Mesenchymal stem cell (in vitro differentiated cells and primary cell): Measurements from ENCODE around the gene COL27A1.

Source experiments
- DNase-seq: peaks from one replicate; pipeline ENCODE4 v3.0.0-alpha.2; 2013
- H2AFZ ChIP-seq: one replicate; pipeline ENCODE4 v1.6.1; 2013; ENCODE audit warnings: low read depth, mild to moderate bottlenecking, control low read depth, inconsistent platforms, low read length, moderate library complexity
- H2AK5ac ChIP-seq: 2 replicates; pipeline ENCODE4 v1.6.1; 2013; ENCODE audit warnings: low read length, moderate library complexity, mild to moderate bottlenecking, inconsistent platforms; ENCODE audit not compliant: severe bottlenecking
- H2BK120ac ChIP-seq: one replicate; pipeline ENCODE4 v1.6.1; 2013; ENCODE audit warnings: low read depth, mild to moderate bottlenecking, inconsistent platforms, low read length, moderate library complexity
- H2BK12ac ChIP-seq, 2 experiments: one replicate each; pipeline ENCODE4 v1.6.1; 2013; ENCODE audit warnings: inconsistent platforms in 2 of 2, low read length in 2 of 2, mild to moderate bottlenecking in 2 of 2, moderate library complexity in 2 of 2, control low read depth in 1 of 2
- H2BK15ac ChIP-seq: one replicate; pipeline ENCODE4 v1.6.1; 2013; ENCODE audit warnings: mild to moderate bottlenecking, low read depth, inconsistent platforms; ENCODE audit not compliant: poor library complexity, severe bottlenecking
- H2BK5ac ChIP-seq: 2 replicates; pipeline ENCODE4 v1.6.1; 2013; ENCODE audit warnings: low read depth, mild to moderate bottlenecking, low read length, control low read depth, inconsistent platforms; ENCODE audit not compliant: poor library complexity, severe bottlenecking
- H3K14ac ChIP-seq, 2 experiments: one replicate each; pipeline ENCODE4 v1.6.1; 2013; ENCODE audit warnings: inconsistent platforms in 2 of 2, low read length in 2 of 2, control low read depth in 1 of 2, mild to moderate bottlenecking in 1 of 2, moderate library complexity in 1 of 2
- H3K18ac ChIP-seq, 2 experiments: one replicate each; pipeline ENCODE4 v1.6.1; 2013; ENCODE audit warnings: inconsistent platforms in 2 of 2, low read length in 2 of 2, control low read depth in 1 of 2, low read depth in 1 of 2, mild to moderate bottlenecking in 1 of 2
- H3K23ac ChIP-seq, 2 experiments: one replicate each; pipeline ENCODE4 v1.6.1; 2013; ENCODE audit warnings: inconsistent platforms in 2 of 2, low read length in 2 of 2, mild to moderate bottlenecking in 2 of 2, moderate library complexity in 2 of 2, control low read depth in 1 of 2
- H3K27ac ChIP-seq: 2 replicates; pipeline ENCODE4 v1.5.1; 2013; ENCODE audit warnings: mild to moderate bottlenecking, moderate library complexity, low read length, control low read depth, inconsistent platforms; ENCODE audit not compliant: poor library complexity, severe bottlenecking
- H3K27me3 ChIP-seq, 2 experiments: 2 replicates each; pipeline versions ENCODE4 v1.6.1 to v1.7.0; 2013; ENCODE audit warnings: low read length in 2 of 2, mild to moderate bottlenecking in 2 of 2, moderate library complexity in 2 of 2, control low read depth in 1 of 2, inconsistent platforms in 1 of 2; ENCODE audit not compliant: control insufficient read depth in 1 of 2, insufficient read depth in 1 of 2
- H3K36me3 ChIP-seq, 2 experiments: 2 replicates each; pipeline versions ENCODE4 v1.6.1 to v1.7.0; 2013; ENCODE audit warnings: low read length in 2 of 2, control low read depth in 1 of 2, inconsistent platforms in 1 of 2, low read depth in 1 of 2, mild to moderate bottlenecking in 1 of 2; ENCODE audit not compliant: insufficient read depth in 2 of 2, control insufficient read depth in 1 of 2
- H3K4ac ChIP-seq, 2 experiments: one replicate each; pipeline ENCODE4 v1.6.1; 2013; ENCODE audit warnings: inconsistent platforms in 2 of 2, low read length in 2 of 2, mild to moderate bottlenecking in 2 of 2, moderate library complexity in 2 of 2, control low read depth in 1 of 2, low read depth in 1 of 2
- H3K4me1 ChIP-seq: 2 replicates; pipeline ENCODE4 v1.6.1; 2013; ENCODE audit warnings: low read depth, low read length, control low read depth; ENCODE audit not compliant: control insufficient read depth, insufficient read depth
- H3K4me2 ChIP-seq: 2 replicates; pipeline ENCODE4 v1.6.1; 2013; ENCODE audit warnings: low read length, mild to moderate bottlenecking, inconsistent platforms; ENCODE audit not compliant: poor library complexity, severe bottlenecking
- H3K4me3 ChIP-seq, 2 experiments: 2 replicates each; pipeline versions ENCODE4 v1.5.1 to v1.7.0; 2013; ENCODE audit warnings: low read length in 2 of 2, mild to moderate bottlenecking in 2 of 2, control low read depth in 1 of 2, low read depth in 1 of 2; ENCODE audit not compliant: insufficient read depth in 1 of 2
- H3K79me1 ChIP-seq: replicated peaks from 2 replicates; pipeline ENCODE4 v1.6.1; 2013; ENCODE audit warnings: mild to moderate bottlenecking, control low read depth, low read length, inconsistent platforms; ENCODE audit not compliant: poor library complexity, severe bottlenecking
- H3K9ac ChIP-seq: 2 replicates; pipeline ENCODE4 v1.7.0; 2013; ENCODE audit warnings: mild to moderate bottlenecking, low read length, moderate library complexity
- H3K9me3 ChIP-seq: 2 replicates; pipeline ENCODE4 v1.7.0; 2013; ENCODE audit warnings: mild to moderate bottlenecking, low read length; ENCODE audit not compliant: control insufficient read depth
- H4K8ac ChIP-seq: one replicate; pipeline ENCODE4 v1.6.1; 2013; ENCODE audit warnings: inconsistent platforms, mild to moderate bottlenecking, low read length, moderate library complexity
- H4K91ac ChIP-seq: one replicate; pipeline ENCODE4 v1.6.1; 2013; ENCODE audit warnings: mild to moderate bottlenecking, low read length, inconsistent platforms
- WGBS: methylation state at CpG from one replicate; pipeline ENCODE4 v1.1.7; 2013; ENCODE audit warnings: mixed read lengths; 5-methylcytosine and 5-hydroxymethylcytosine counted together

COL27A1 gene

GRCh38 chr9:114286146-114286679, 130.9 kb downstream of the COL27A1 start:
- peak overlapping the region; percentile 58 for H2AK5ac ChIP-seq
- WGBS: 96% methylated on average over 6 of the region's 10 CpGs

GRCh38 chr9:114287001-114287762, 131.8 kb downstream of the COL27A1 start:
- no peaks in the 10 kb centered on the region for H3K27me3 ChIP-seq
- no peak overlapping the region for H3K4ac ChIP-seq
- H3K27ac ChIP-seq: peak overlapping the region; percentile 68
- DNase-seq: no peak
- no peak overlapping the region for H2AFZ ChIP-seq
- peaks cover 11% of the 10 kb centered on the region for H3K79me1 ChIP-seq
- peak overlapping the region; percentile 15 for H4K91ac ChIP-seq
- H2AK5ac ChIP-seq: peak overlapping the region; percentile 67
- no peak overlapping the region for H2BK120ac ChIP-seq
- H3K4me1 ChIP-seq: peaks cover 75% of the 10 kb centered on the region
- H3K14ac ChIP-seq: no peak overlapping the region
- 93% methylated on average over 16 of the region's 16 CpGs for WGBS
- no peaks in the 10 kb centered on the region for H3K9me3 ChIP-seq
- no peak overlapping the region for H2BK15ac ChIP-seq
- H3K4me3 ChIP-seq: no peak overlapping the region
- H3K4me2 ChIP-seq: no peak overlapping the region
- no peak overlapping the region for H4K8ac ChIP-seq
- H2BK12ac ChIP-seq: peak overlapping the region in 1 of 2 experiments; percentile 51
- H3K9ac ChIP-seq: no peak overlapping the region
- H3K36me3 ChIP-seq: peaks cover 3 to 57% of the 10 kb centered on the region in 2 experiments
- H3K23ac ChIP-seq: no peak overlapping the region
- no peak overlapping the region for H3K18ac ChIP-seq
- H2BK5ac ChIP-seq: no peak overlapping the region

More at GRCh38 chr9:114286146-114286679, 130.9 kb downstream of the COL27A1 start:
- Histone ChIP-seq H3K4me3 (no peak overlapping the region), H3K36me3 (peaks cover 0 to 61% of the 10 kb centered on the region in 2 experiments), H4K8ac (no peak overlapping the region), H2BK5ac (no peak overlapping the region), H3K4ac (no peak overlapping the region), H2BK12ac (no peak overlapping the region), H3K9ac (peak overlapping the region; percentile 66), H3K14ac (no peak overlapping the region), H2BK120ac (no peak overlapping the region), H3K4me2 (no peak overlapping the region), H3K18ac (peak overlapping the region; percentile 11 to 43), H2AFZ (no peak overlapping the region), H2BK15ac (peak overlapping the region; percentile 4), H4K91ac (no peak overlapping the region), H3K4me1 (peaks cover 83% of the 10 kb centered on the region), H3K27ac (no peak overlapping the region), H3K27me3 (no peaks in the 10 kb centered on the region), H3K23ac (no peak overlapping the region), H3K9me3 (no peaks in the 10 kb centered on the region), H3K79me1 (peaks cover 11% of the 10 kb centered on the region)
- no peak for DNase-seq

- Histone ChIP-seq H3K4me3 (no peak overlapping the region), H3K79me1 (peaks cover 11% of the 10 kb centered on the region), H2AFZ (no peak overlapping the region), H2BK15ac (no peak overlapping the region), H3K14ac (no peak overlapping the region), H3K27me3 (no peaks in the 10 kb centered on the region), H2AK5ac (peak overlapping the region; percentile 67), H3K4me2 (no peak overlapping the region), H2BK5ac (no peak overlapping the region), H3K27ac (peak overlapping the region; percentile 68), H3K4me1 (peaks cover 70% of the 10 kb centered on the region), H2BK12ac (peak overlapping the region in 1 of 2 experiments; percentile 8), H4K91ac (peak overlapping the region; percentile 32), H3K18ac (no peak overlapping the region), H4K8ac (no peak overlapping the region), H3K9me3 (no peaks in the 10 kb centered on the region), H3K23ac (no peak overlapping the region), H3K36me3 (peaks cover 7 to 56% of the 10 kb centered on the region in 2 experiments), H3K4ac (no peak overlapping the region), H3K9ac (no peak overlapping the region), H2BK120ac (no peak overlapping the region)
- no peak for DNase-seq
- 85% methylated on average over 15 of the region's 15 CpGs for WGBS
These were observed 132.4 kb downstream of the COL27A1 start for GRCh38 chr9:114287763-114288192.
